HG03354 (cell line): Measurements from ENCODE around the gene SMARCC2.

ENCODE experiments used
- ATAC-seq: cut with Tn5 transposase; IDR thresholded peaks from one replicate; pipeline ENCODE4 v1.9.1; 2021; ENCODE audit warnings: mild to moderate bottlenecking; ENCODE audit not compliant: unreplicated experiment, poor library complexity, severe bottlenecking

Gene SMARCC2

DNA sequence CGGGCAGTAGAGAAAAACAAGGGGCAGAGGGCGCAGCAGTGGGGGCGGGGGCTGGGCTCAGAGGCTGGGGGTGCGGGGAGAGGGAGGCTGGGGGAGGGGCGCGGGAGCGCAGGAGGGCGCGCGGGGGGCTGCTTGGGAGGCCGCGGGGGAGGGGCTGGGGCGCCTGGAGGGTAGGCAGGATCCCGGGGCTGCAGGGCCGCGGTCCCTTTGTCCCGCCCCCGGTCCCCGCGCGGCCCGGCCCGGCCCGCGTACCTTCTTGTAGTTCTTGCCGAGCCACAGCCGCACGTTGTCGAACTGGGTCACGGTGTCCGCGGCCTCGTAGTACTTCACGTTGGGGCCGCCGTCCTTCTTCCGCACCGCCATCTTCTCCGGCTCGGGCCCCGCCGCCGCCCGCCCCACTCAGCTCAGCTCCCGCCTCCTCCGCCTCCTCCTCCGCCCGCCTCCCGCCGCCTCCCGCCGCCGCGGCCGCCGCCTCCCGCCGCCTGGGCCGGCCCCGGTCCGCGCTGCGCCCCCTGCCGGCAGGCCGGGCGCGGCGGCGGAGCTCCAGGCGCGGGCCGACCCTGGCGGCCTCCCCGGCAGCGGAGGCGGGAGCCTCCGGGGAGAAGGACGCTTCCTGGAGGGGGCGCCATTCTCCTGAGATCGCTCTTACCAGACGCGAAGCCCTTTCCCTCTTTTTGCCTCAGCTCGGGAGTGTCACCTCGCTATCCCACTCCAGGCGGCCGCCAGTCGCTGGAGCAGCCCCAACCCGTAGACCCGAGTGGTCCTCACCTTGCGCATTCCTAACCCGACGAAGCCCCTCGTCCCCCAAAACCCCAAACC is at the start of gene SMARCC2:
Gene SMARCC2 (minus strand): TSS at position 385 of the 819 bp plus-strand sequence. CDS start 22 bp downstream, at position 363.
- ATAC-seq = peak; percentile 75

DNA sequence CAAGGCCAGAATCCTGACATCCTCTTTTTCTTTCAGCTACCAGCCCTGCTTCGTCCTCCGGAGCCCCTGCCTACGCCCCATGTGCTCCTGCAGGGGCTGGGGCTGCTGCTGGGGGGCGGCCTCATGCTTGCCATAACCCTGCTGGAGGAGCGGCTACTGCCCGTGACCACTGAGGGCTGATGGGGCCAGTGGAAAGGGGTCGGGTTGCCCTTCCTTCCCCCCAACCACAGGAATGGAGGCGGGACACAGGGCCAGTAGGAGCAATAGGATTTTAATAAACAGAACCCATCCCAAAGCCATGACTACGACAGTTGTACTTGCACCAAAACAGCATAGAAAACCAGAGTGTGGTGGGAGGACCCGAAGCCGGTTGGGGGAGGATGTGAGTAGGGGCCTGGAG is 48.3 kb upstream of the SMARCC2 start:
- no peak for ATAC-seq

GRCh38 chr12:56236985-56237384 is 47.7 kb upstream of the SMARCC2 start:
- ATAC-seq = no peak

GRCh38 chr12:56236091-56236490 is 46.8 kb upstream of the SMARCC2 start:
- ATAC-seq = no peak

GRCh38 chr12:56234746-56235436 is 45.6 kb upstream of the SMARCC2 start:
- no peak for ATAC-seq

DNA sequence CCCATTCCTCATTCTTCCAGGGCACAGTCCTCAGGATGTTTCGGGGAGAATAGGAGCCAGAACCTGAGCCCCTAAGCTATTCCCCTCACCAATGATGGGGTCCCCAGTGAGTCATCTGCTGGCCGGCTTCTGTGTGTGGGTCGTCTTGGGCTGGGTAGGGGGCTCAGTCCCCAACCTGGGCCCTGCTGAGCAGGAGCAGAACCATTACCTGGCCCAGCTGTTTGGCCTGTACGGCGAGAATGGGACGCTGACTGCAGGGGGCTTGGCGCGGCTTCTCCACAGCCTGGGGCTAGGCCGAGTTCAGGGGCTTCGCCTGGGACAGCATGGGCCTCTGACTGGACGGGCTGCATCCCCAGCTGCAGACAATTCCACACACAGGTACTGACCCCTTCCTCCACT is 41.9 kb upstream of the SMARCC2 start:
- no peak for ATAC-seq

- ATAC-seq = no peak
These were observed 41.3 kb upstream of the SMARCC2 start for GRCh38 chr12:56230432-56231183.

DNA sequence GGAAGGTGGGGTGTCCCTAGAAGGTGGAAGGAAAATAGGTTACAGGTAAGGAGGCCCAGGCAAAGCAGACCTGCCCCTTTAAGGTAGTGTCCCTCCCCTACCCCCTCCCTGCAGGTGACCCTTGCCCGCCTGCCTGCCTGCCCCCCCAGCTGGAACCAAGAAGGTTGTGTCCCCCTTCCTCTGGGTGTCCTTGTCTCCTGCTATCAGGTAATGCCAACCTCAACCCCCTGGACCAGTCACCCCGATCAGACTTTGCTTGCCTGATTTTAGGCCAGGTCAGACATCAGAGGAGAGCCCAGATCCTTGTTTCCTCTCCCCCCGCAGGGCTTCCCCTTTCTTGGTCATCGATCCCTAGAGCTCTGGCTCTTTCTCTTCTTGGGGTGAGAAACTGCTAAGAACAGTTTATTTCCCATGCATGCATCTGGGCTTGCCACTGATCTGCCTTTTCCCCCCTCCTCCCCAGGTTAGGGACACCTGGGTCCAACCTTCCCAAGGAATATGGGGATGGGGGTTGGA is 40.7 kb upstream of the SMARCC2 start, which contains the start of gene SLC39A5:
Gene SLC39A5 (plus strand): TSS at position 136 of the 516 bp plus-strand sequence. CDS start 1,224 bp downstream, outside the sequence.
- ATAC-seq = no peak

DNA sequence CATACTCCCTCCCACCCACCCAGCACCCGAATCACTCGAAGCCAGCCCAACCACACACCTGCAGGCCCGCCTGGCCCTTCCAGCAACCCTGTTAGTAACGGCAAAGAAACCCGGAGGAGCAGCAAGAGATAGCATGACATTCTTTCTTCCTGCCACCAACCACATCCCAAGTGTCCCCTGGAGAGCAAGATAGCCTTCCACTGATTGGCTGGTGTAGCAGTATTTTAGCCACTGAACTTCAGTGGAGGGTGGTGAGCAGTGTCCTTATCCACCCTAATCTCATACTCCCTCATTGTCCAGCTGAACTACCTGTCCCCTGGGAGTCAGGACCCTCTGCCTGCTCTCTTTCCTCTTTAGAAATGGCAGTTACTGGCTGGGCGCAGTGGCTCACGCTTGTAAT is 39.8 kb upstream of the SMARCC2 start:
- ATAC-seq = no peak

- no peak for ATAC-seq
These were observed 35.7 kb upstream of the SMARCC2 start for GRCh38 chr12:56224954-56225353.

GRCh38 chr12:56224102-56224701 is 34.9 kb upstream of the SMARCC2 start, which contains the start of gene NABP2:
Gene NABP2, plus strand, starts transcription at chr12:56224342. Its CDS starts 515 bp downstream, at chr12:56224857.
- peak; percentile 74 for ATAC-seq

DNA sequence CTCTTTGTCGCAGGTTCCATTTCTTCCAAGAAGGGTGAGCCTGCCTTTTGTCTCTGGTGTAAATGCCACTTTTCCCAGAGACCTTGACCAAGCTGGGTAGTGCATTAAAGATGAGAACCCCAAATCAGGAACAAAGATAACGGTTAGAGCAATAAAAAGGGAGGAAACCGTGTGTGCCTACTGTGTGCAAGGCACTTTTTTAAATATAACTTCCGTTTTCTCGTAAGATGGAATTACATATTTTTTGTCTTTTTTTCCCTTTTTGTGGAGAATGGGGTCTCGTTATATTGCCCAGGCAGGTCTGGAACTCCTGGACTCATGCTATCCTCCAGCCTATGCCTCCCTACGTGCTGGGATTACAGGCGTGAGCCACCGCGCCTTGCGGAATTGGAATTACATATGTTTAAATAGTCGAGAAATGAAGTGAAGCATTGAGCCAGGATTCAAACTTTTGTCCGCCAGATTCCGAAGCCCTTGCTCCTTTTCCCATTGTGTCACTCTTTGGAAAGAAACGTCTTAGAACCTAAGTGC is 34.4 kb upstream of the SMARCC2 start:
- ATAC-seq = no peak

- no peak for ATAC-seq
These were observed 33.2 kb upstream of the SMARCC2 start for GRCh38 chr12:56222531-56222895.

- peak; percentile 84 for ATAC-seq
These were observed 32.7 kb upstream of the SMARCC2 start, which contains the start of gene RNF41 for GRCh38 chr12:56221757-56222530. Gene RNF41, minus strand, starts transcription at chr12:56221922. Its CDS starts 7,875 bp downstream, at chr12:56214047.

DNA sequence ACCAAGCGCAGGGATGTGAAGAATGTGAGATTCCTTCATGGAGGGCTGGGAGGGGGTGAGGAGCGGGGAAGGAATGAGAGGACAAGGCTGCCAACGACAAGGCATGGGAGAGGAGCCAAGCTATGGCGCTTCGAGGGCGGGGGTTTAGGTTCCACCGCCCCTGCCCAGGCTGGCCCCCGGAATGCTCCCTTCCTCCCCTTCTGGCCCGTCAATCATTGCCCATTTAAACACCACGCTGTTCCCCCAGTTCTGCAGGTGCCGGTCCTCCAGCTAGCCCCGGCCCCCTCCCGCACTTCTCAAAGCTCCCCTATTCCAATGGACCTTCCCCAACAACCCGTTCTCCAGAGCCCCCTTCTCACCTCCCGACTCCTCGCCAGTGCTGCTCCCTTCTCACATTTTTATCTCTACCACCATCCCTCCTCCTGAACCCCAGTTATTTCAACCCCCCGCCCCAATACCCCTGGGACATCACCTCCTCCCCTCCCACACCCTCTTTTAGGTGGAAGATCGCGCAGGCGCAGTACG is 32.0 kb upstream of the SMARCC2 start:
- ATAC-seq = peak; percentile 33

GRCh38 chr12:56220611-56221231 is 31.4 kb upstream of the SMARCC2 start:
- ATAC-seq = no peak

DNA sequence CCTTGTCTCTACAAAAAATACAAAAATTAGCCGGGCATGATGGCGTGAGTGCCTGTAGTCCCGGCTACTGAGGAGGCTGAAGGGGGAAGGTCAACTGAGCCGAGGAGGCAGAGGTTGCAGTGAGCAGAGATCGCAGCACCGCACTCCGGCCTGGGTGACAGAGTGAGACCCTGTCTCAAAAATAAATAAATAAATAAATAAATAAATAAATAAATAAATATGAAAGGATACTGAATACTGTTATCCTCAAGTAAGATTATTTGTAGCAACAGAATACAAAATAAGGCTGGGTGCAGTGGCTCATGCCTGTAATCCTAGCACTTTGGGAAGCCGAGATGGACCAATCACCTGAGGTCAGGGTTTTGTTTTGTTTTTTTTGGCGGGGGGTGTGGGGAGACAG is 30.6 kb upstream of the SMARCC2 start:
- ATAC-seq = no peak

DNA sequence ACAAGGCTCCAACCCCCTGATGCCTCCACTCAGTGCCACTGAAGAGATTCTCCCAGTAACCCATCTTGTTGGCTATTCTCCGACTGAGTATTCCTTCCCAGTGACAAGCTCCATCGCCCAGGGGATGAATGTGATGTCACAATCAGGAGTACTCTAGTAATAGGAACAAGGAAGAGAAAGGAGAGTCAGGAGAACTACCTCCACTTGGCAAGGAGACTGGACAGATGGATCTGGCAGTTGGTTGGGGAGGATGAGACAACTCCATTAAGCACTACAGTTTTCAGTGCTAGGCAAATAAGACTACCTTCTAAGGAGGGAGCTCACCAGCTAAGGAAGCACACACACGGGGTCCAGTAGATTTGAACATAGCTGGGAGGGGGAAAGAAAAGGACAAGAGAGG is 27.2 kb upstream of the SMARCC2 start:
- no peak for ATAC-seq
